ENCODE measurements around the gene HOXB13.

HOXB13 gene

DNA sequence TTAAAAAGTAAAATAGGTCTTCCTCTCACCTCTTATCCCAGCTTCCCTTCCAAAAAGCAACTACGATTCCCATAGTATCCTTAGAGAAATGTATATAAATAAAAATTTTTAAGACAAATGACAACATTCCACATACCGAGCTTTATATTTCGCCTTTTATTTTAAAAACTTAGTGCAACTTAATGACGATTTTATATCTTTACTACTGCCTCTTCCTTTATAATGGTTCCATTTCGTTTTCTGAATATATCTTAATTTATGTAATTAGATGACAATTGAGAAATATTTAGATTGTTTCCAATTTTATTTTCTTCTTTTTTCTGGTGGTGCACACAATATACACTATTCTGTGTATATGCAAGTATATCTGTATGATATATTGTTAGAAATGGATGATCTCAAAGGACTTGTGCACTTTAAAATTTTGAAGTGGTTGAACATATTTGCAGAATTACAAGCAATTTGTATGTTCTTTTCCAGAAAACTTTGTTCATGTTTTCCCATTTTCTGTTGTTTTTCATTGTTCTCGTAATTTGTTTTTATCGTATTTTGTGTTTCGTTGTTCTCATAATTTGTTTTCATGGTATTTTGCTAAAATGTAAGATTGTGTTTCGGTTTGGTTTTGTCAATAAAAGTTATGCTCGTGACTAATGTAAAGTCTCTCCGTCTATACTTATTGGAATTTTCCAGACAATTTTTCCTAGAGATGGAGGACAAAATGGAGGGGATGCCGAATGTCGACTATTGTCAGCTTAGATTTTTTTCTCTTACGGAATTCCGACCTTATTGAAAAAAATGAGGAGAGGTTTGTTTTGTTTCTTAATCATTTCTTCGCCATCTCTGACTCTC is 20.4 kb upstream of the HOXB13 start:
- no peak for TF ChIP-seq CTCF (conservative IDR thresholded peaks at IDR 0.05; ENCODE audit: low read length)
- H3K4me3 ChIP-seq (ENCODE audit: low read length), result no peak overlapping the region
- no peak for DNase-seq (ENCODE audit: low read depth)

GRCh38 chr17:48747445-48748363 is 19.2 kb upstream of the HOXB13 start:
- DNase-seq (ENCODE audit: low read depth), result no peak
- H3K4me3 ChIP-seq (ENCODE audit: low read length), result no peak overlapping the region
- TF ChIP-seq CTCF (conservative IDR thresholded peaks at IDR 0.05; ENCODE audit: low read length), result no peak

DNA sequence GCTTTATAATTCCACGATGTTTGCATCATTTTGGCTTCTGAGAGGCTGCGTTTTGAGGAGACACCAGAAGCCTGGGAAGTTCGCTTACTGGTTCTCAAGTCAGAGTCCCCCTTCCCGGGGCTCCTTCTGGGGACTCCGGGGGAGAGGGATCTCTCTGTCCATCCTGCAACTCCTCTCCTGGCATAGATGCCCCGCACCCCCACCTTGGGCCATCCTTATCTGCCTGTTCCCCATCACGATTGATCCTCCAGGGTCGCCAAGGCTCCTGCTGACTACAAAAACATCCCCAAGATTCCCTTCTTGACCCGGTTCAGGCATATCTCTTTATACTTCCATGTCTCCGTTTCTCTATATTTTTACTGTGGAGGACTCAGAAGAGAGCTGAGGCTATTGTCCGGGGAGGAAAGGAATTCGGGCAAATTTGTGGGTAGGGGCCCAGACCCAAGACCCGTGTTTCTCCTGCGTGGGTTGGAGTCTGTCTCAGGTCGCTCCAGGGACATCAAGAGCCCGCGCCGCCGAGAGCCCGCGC is 18.4 kb upstream of the HOXB13 start:
- no peak for TF ChIP-seq CTCF (conservative IDR thresholded peaks at IDR 0.05; ENCODE audit: low read length)
- H3K4me3 ChIP-seq (ENCODE audit: low read length), result no peak overlapping the region
- DNase-seq (ENCODE audit: low read depth), result no peak

DNA sequence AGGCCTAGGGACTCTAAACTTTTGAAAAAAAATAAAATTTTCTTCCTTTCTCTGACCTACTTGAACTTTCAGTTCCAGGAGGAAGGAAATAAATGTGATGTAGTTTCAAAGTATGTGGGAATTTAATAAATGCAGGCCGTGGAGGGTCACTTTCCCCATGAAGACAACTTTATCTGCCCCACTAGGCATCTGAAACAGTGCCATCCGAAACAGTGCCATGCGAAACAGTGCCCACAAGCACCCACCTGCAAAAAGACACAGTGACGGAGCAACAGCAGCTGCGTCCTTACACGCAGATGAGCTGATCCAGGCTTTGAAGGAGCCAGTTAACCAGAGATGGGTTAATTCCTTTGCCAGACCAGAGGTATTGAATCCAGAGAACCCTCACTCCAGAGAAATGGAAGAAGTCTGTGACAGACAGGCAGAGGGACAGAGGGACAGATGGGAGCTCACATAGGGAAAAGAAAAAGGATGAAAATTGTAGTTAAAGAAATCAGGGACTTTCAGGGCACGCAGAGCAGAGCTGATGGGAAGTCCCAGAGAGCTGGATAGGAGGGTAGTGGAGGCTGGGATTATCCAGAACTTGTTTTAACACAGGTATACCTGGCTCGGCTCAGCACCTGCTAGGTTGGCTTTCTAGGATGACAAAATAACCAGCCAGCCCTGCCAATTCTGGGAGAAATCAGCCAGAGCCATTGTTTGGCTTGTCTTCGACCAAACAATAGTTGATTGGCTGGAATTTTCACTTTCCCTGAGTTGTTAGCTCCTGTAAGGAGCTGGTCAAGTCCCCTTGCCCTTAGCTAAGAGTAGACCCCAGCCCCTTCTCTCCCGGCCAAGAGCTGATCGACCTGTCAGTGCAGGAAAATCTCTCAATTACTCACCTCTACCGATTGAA is 17.1 kb upstream of the HOXB13 start:
- no peak overlapping the region for H3K4me3 ChIP-seq (ENCODE audit: low read length)
- no peak for TF ChIP-seq CTCF (conservative IDR thresholded peaks at IDR 0.05; ENCODE audit: low read length)
- no peak for DNase-seq (ENCODE audit: low read depth)

- no peak overlapping the region for H3K4me3 ChIP-seq (ENCODE audit: low read length)
- no peak for TF ChIP-seq CTCF (conservative IDR thresholded peaks at IDR 0.05; ENCODE audit: low read length)
- DNase-seq (ENCODE audit: low read depth), result no peak
Observed at GRCh38 chr17:48740537-48740936, 12.0 kb upstream of the HOXB13 start.

GRCh38 chr17:48738803-48739526 is 10.4 kb upstream of the HOXB13 start:
- TF ChIP-seq CTCF (conservative IDR thresholded peaks at IDR 0.05; ENCODE audit: low read length), result no peak
- no peak for DNase-seq (ENCODE audit: low read depth)
- H3K4me3 ChIP-seq (ENCODE audit: low read length), result no peak overlapping the region

Measured in AG10803 (cell line).